Measurements from ENCODE around the gene NSD1.
A peak's percentile ranks its signal among the peaks of the same experiment; 100 is the strongest.
"Not testable (repeated sequence)": the region's sequence is repeated elsewhere in the genome, so short reads cannot be mapped to it uniquely, and the experiment has no call there.

The NSD1 gene

GRCh38 chr5:177232358-177232757, 98.8 kb downstream of the NSD1 start:
- no peak for DNase-seq (ENCODE audit: low read depth in 2 of 2)

GRCh38 chr5:177232761-177233160, 99.2 kb downstream of the NSD1 start:
- peak; percentile 60 to 65 for DNase-seq (ENCODE audit: low read depth in 2 of 2)

- no peak for DNase-seq (ENCODE audit: low read depth in 2 of 2)
Observed at GRCh38 chr5:177233206-177233605, 99.6 kb downstream of the NSD1 start.

GRCh38 chr5:177233802-177234201, 100.2 kb downstream of the NSD1 start:
- no peak for DNase-seq (ENCODE audit: low read depth in 2 of 2)

GRCh38 chr5:177234841-177235240, 101.3 kb downstream of the NSD1 start:
- DNase-seq (ENCODE audit: low read depth in 2 of 2), result peak; percentile 35 to 42

GRCh38 chr5:177241768-177242167, 108.2 kb downstream of the NSD1 start:
- no peak for DNase-seq (ENCODE audit: low read depth in 2 of 2)

- no peak for DNase-seq (ENCODE audit: low read depth in 2 of 2)
Observed at GRCh38 chr5:177242304-177242703, 108.7 kb downstream of the NSD1 start.

- no peak for DNase-seq (ENCODE audit: low read depth in 2 of 2)
Observed at GRCh38 chr5:177249761-177250537, 116.4 kb downstream of the NSD1 start.

- DNase-seq (ENCODE audit: low read depth in 2 of 2), result no peak
Observed at GRCh38 chr5:177253252-177253651, 119.7 kb downstream of the NSD1 start.

- DNase-seq (ENCODE audit: low read depth in 2 of 2), result no peak
Observed at GRCh38 chr5:177256296-177256695, 122.7 kb downstream of the NSD1 start.

GRCh38 chr5:177258711-177259110, 125.1 kb downstream of the NSD1 start:
- DNase-seq (ENCODE audit: low read depth in 2 of 2), result not testable (repeated sequence)

GRCh38 chr5:177260961-177261360, 127.4 kb downstream of the NSD1 start:
- DNase-seq (ENCODE audit: low read depth in 2 of 2), result no peak

- DNase-seq (ENCODE audit: low read depth in 2 of 2), result no peak
Observed at GRCh38 chr5:177261510-177261909, 127.9 kb downstream of the NSD1 start.

GRCh38 chr5:177264178-177264577, 130.6 kb downstream of the NSD1 start:
- DNase-seq (ENCODE audit: low read depth in 2 of 2), result no peak

GRCh38 chr5:177265395-177265794, 131.8 kb downstream of the NSD1 start:
- no peak for DNase-seq (ENCODE audit: low read depth in 2 of 2)

- no peak for DNase-seq (ENCODE audit: low read depth in 2 of 2)
Observed at GRCh38 chr5:177269232-177269895, 135.8 kb downstream of the NSD1 start.

- DNase-seq (ENCODE audit: low read depth in 2 of 2), result no peak
Observed at GRCh38 chr5:177269976-177270375, 136.4 kb downstream of the NSD1 start.

- DNase-seq (ENCODE audit: low read depth in 2 of 2), result no peak
Observed at GRCh38 chr5:177270653-177271052, 137.1 kb downstream of the NSD1 start.

GRCh38 chr5:177271113-177271512, 137.5 kb downstream of the NSD1 start:
- DNase-seq (ENCODE audit: low read depth in 2 of 2), result no peak

GRCh38 chr5:177275883-177276282, 142.3 kb downstream of the NSD1 start:
- DNase-seq (ENCODE audit: low read depth in 2 of 2), result no peak

GRCh38 chr5:177276886-177277285, 143.3 kb downstream of the NSD1 start:
- no peak for DNase-seq (ENCODE audit: low read depth in 2 of 2)

- DNase-seq (ENCODE audit: low read depth in 2 of 2), result no peak
Observed at GRCh38 chr5:177288191-177288590, 154.6 kb downstream of the NSD1 start.

All from fibroblast of skin of left quadriceps (primary cell).